ENCODE results near the gene FOXRED2.
A peak's percentile ranks its signal among the peaks of the same experiment; 100 is the strongest.

Gene FOXRED2

DNA sequence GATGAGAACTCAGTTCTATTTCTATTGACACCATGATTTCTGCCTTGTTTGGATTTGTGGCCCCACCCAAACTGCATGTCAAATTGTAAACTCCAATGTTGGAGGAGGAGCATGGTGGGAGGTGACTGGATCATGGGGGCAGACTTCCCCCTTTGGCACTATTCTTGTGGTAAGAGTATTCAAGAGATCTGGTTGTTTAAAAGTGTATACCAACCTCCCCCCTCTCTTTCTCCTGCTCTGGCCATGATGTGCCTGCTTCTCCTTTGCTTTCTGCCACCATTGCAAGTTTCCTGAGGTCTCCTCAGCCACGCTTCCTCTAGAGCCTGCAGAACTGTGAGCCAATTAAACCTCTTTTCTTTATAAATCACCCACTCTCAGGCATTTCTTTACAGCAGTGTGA is 7.9 kb upstream of the FOXRED2 start:
- FAIRE-seq = no peak

DNA sequence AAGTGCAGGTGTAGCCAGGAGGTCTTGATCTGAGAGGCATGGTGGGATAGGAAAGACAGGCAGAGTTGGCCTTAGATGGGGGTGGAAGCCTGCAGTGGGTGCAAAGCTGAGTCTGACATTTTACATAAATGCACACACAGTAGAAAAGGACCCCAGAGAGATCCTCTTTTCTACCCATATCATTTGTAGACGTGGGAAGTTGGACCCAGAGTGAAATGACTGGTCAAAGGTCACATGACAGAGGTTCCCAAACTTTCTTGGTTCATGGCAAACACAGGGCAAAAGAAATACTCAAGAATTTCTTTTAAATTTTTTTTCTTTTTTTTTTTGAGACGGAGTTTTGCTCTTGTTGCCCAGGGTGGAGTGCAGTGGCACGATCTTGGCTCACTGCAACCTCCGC is 6.2 kb upstream of the FOXRED2 start:
- FAIRE-seq = no peak

DNA sequence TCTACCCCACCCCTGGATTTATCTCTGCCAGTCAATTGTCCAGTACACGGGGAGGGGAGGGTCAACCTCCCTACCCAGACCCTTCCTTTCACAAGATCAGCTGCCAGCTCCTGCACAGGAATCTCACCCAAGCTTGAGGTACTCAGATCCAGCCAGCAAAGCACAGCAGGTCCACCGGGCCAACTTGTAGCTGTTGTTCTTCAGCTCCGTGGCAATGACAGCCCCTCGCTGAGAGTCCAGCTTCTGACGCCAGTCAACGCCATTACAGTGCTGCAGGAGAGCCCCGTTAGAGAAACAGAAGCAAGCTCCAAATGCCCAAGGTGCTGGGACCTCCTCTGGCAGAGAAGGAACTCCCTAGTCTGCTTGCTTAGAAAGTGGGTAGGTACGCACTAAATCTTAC is 5.5 kb upstream of the FOXRED2 start:
- no peak for FAIRE-seq

GRCh38 chr22:36510966-36511881 is 4.4 kb upstream of the FOXRED2 start:
- no peak for FAIRE-seq

DNA sequence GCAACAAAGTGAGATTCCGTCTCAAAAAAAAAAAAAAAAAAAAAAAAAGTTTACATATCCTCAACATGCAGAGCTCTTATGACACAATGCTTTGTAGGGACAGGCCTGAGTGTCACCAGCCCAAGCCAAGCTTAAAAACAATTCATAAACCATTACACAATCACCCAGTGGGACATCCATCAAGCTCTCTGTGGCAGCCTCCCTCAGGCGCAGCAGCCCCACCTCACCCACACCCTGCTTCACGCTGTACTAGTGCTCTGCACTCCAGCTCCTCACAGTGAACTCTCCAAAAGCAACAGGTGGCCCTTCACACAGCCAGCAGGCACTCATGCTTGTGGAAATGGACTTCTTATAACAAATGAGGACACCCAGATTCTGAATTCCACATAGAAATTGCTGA is 3.5 kb upstream of the FOXRED2 start:
- FAIRE-seq = no peak

- FAIRE-seq = no peak
Observed at GRCh38 chr22:36507518-36508010, 724 bp upstream of the FOXRED2 start.

- FAIRE-seq = no peak
Observed at GRCh38 chr22:36505998-36506635, 723 bp downstream of the FOXRED2 start.

DNA sequence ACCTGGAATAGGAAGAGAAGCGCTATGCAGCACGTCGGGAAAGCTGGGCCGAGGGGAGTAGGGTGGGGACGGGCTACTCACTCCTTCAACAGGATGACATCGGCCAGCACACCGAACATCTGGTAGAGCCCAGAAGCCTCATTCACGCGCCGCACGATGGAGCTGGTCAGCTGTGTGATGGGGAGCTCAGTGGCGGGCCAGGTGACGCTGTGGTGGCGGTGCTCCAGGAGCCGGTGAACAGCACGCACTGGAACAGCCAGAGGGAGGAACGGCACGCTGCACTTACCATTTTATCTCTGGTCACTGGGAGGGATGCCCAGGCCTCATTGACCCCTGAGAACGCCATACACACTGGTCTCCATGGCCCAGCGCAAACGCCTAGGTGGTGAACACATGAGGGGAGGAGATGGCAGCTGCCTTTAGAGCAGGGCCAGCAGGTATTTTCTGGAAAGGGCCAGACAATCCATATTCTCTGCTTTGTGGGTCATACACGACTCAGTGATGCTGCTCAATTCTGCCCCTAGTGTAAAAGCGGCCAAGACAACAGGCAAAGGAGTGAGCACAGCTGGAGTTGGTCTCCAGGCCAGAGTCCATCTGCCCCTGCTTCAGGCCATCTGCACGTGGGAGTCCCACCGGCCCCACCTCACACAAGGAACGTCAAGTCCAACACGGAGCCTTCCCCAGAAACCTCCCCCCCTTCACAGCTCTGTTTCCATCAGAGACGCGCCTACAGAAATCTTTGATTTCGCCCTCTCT is 8.8 kb downstream of the FOXRED2 start:
- FAIRE-seq = no peak

- FAIRE-seq = no peak
Observed at GRCh38 chr22:36493690-36494110, 13.1 kb downstream of the FOXRED2 start.

- no peak for FAIRE-seq
Observed at GRCh38 chr22:36492109-36492508, 14.7 kb downstream of the FOXRED2 start.

- no peak for FAIRE-seq
Observed at GRCh38 chr22:36491155-36491554, 15.7 kb downstream of the FOXRED2 start.

- no peak for FAIRE-seq
Observed at GRCh38 chr22:36486619-36487384, 20.0 kb downstream of the FOXRED2 start.

DNA sequence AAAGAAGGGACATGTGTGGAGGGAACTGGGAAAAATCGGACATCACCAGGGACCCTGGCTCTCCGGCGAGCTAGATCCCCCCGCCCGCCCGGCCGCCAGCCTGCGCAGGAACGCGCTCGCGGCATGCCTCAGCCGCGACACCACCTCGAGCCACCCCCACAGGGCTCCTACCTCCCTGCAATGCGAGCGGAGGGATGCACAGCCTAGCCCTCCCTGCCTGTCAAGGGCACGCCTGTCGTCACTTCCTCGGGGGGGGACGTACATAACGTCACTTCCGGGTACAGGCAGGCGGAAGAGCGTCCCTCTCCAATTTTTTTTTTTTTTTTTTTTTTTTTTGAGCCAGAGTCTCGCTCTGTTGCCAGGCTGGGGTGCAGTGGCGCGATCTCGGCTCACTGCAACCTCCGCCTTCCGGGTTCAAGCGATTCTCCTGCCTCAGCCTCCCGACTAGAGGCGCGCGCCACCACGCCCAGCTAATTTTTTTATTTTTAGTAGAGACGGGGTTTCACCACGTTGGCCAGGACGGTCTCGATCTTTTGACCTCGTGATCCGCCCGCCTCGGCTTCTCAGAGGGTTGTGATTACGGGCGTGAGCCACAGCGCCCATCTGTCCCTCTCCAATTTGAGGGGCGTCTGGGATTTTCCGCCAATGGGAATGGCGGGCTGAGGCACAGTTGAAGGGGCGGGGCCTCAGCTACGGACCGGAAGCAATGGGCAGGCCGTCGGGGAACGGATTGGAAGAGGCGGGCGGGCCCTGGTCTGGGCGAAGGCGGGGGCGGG is 25.3 kb downstream of the FOXRED2 start, which contains the start of gene TXN2:
TSS of gene TXN2 (minus strand) at position 248 of the 776 bp plus-strand sequence. CDS start 803 bp downstream, outside the sequence.
- peak; percentile 10 for FAIRE-seq

GRCh38 chr22:36480941-36481392 is 25.9 kb downstream of the FOXRED2 start:
- no peak for FAIRE-seq

DNA sequence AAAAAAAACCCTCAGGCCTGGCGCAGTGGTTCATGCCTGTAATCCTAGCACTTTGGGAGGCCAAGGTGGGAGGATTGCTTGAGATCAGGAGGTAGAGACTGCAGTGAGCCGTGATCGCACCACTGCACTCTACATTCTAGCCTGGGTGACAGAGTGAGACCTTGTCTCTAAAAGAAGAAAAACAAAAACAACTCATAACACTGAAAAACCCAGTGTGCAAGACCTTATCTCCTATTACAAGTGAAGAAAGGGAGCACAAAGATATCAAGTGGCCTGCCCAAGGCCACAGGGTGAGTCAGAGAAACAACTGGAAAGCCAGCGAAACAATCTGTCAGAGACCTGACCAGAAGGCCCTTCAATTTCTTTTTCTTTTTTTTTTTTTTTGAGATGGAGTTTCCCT is 27.9 kb downstream of the FOXRED2 start:
- no peak for FAIRE-seq

DNA sequence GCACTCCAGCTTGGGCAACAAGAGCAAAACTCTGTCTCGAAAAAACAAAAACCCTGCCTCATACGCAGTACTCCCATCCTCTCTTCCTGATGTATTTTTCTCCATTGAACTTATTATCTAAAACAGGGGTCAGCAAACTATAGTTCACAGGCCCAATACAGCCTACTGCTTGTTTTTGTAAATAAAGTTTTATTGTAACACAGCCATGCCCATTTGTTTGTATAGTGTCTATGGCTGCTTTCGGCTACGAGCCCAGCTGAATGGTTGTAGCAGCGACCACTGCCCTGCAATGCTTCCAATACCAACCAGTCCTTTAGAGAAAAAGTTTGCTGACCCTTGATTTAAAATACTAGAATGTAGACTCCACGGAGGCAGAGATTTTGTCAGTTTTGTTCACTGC is 31.5 kb downstream of the FOXRED2 start:
- FAIRE-seq = no peak

DNA sequence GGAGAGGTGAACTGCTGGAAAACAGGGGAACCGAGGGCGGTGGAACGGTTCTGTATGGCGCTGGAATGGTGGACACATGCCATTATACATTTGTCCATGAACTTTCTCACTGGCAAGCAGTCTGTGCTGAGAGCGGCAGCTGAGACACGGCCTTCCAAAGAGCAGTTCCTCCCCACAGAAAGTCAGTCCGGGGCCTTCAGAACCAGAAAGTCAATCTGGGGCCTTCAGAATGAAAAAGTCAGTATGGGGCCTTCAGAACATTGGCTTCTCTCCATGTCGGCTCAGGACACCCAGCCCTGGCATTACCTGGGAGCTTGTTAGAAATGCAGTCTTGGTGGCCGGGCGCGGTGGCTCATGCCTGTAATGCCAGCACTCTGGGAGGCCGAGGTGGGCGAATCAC is 34.2 kb downstream of the FOXRED2 start:
- FAIRE-seq = no peak

GRCh38 chr22:36471341-36471821 is 35.5 kb downstream of the FOXRED2 start:
- no peak for FAIRE-seq

GRCh38 chr22:36470994-36471331 is 35.9 kb downstream of the FOXRED2 start:
- FAIRE-seq = no peak

GRCh38 chr22:36470162-36470993 is 36.5 kb downstream of the FOXRED2 start:
- FAIRE-seq = no peak
